Right lobe of liver (tissue), 6 donors: ENCODE measurements around the gene PSMD14. TPM values are rescaled to one million over a fixed set of nuclear protein-coding genes. Genes with fewer than 3 reads are reported as not detected.

ENCODE experiments used
- ATAC-seq, 4 donors: fragments of 200-7000 bp; cut with Tn5 transposase; one replicate each; pipeline ENCODE4 v1.9.1; 2020; ENCODE audit warnings: mild to moderate bottlenecking in 4 of 4, moderate library complexity in 4 of 4
- DNase-seq, 3 donors: peaks; one replicate each; pipeline ENCODE4 v3.0.0-alpha.2; 2020
- H3K27ac ChIP-seq, 3 donors: fragments of 200-600 bp; one replicate each; pipeline ENCODE4 v1.8.0; 2022
- H3K27me3 ChIP-seq, 2 donors: fragments of 200-600 bp; one replicate each; pipeline ENCODE4 v1.8.0; 2022
- H3K36me3 ChIP-seq, 4 donors: fragments of 200-600 bp; sonication (generic) in 1 of 4; one replicate each; pipeline versions ENCODE4 v1.5.1 to v1.8.0; 2017 to 2022; ENCODE audit warnings: control low read depth in 1 of 4
- H3K4me1 ChIP-seq, 4 donors: fragments of 200-600 bp; sonication (generic) in 1 of 4; one replicate each; pipeline versions ENCODE4 v1.5.1 to v1.8.0; 2017 to 2022; ENCODE audit warnings: control low read depth in 1 of 4
- H3K4me3 ChIP-seq, 3 donors: fragments of 200-600 bp; one replicate each; pipeline ENCODE4 v1.8.0; 2022
- H3K9me3 ChIP-seq, 4 donors: fragments of 200-600 bp; sonication (generic) in 1 of 4; one replicate each; pipeline versions ENCODE4 v1.5.1 to v1.8.0; 2017 to 2022; ENCODE audit warnings: control low read depth in 1 of 4
- POLR2A ChIP-seq: fragments of 450-650 bp; IDR thresholded peaks from one replicate; pipeline ENCODE4 v1.6.1; 2017; ENCODE audit warnings: antibody characterized with exemption, mild to moderate bottlenecking
- WGBS: methylation state at CpG from one replicate; pipeline ENCODE4 v1.1.6; 2018; ENCODE audit warnings: low coverage, low lambda C conversion rate; ENCODE audit not compliant: insufficient coverage; ENCODE audit errors: missing lambda C conversion rate; 5-methylcytosine and 5-hydroxymethylcytosine counted together
- intact Hi-C, 2 donors: fragments of 100-400 bp; cut with DNase I; formaldehyde crosslinking; loops; one replicate each; pipeline versions ENCODE4 v1.11.2 to v1.14.1; 2022
- total RNA-seq, 6 experiments: library from RNA; depleted of rRNA in 2 of 6; stranded (reverse); fragments of >200 nt in 2 of 6; fragmentation: NEBNext Ultra II Directional in 3 of 6; extraction: Animal tissue kit (Norgen Biotek cat#: 25700) in 3 of 6; gene quantifications; one replicate each; pipeline versions ENCODE4 v1.1.0 to v1.2.4, GENCODE V29; 2016 to 2023
- TF ChIP-seq, protein P1 (sequence below), 4 donors: fragments of 200-600 bp in 3 of 4; fragments of 450-650 bp in 1 of 4; IDR thresholded peaks; one replicate each; pipeline versions ENCODE4 v1.5.1 to v1.8.0; 2016 to 2022; ENCODE audit warnings: antibody characterized with exemption in 4 of 4, mild to moderate bottlenecking in 2 of 4
- donor health status: DM: no; HTN: yes; CAD: no.
- donor health status: DM: no; HTN: no; CAD: no.
- donor health status: DM: no; HTN: no; CAD: no.
- donor health status: DM: no; HTN: yes; CAD: no.
- donor health status: DM: no; HTN: yes; CAD: no.

PSMD14 gene
- total RNA-seq, 6 experiments from 2014 or later, result 18.7 to 61.8 (median 24.9) TPM

DNA sequence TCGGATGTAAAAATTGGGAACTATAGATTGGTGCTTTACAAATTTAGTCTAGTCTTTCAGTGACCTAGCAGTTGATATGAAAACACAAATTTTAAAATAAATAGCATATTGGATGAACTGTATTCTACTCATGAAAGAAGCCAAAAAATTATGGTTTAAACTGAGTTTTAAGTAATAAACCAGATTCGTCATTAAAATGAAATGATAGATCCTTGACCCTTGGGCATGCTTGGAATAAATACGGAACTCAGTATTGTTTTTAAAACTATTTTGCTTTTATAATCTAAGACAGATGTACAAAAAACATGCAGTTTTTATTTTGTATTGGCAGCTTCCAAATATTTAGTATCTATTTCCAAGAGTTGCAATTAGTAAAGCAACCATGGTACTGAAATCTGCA lies 73.3 kb downstream of the PSMD14 start:
- Histone ChIP-seq H3K4me3 (no peak overlapping the region), H3K4me1 (no peaks in the 10 kb centered on the region), H3K27ac (no peak overlapping the region), H3K27me3 (no peaks in the 10 kb centered on the region), H3K36me3 (no peaks in the 10 kb centered on the region), H3K9me3 (no peaks in the 10 kb centered on the region)
- no peak for DNase-seq
- 93% methylated on average over 3 of the region's 3 CpGs for WGBS
- no peak for TF ChIP-seq POLR2A
- TF ChIP-seq, protein P1, sequence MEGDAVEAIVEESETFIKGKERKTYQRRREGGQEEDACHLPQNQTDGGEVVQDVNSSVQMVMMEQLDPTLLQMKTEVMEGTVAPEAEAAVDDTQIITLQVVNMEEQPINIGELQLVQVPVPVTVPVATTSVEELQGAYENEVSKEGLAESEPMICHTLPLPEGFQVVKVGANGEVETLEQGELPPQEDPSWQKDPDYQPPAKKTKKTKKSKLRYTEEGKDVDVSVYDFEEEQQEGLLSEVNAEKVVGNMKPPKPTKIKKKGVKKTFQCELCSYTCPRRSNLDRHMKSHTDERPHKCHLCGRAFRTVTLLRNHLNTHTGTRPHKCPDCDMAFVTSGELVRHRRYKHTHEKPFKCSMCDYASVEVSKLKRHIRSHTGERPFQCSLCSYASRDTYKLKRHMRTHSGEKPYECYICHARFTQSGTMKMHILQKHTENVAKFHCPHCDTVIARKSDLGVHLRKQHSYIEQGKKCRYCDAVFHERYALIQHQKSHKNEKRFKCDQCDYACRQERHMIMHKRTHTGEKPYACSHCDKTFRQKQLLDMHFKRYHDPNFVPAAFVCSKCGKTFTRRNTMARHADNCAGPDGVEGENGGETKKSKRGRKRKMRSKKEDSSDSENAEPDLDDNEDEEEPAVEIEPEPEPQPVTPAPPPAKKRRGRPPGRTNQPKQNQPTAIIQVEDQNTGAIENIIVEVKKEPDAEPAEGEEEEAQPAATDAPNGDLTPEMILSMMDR (IDR thresholded peaks at IDR 0.05), result no peak
- ATAC-seq, result no peak
- intact Hi-C loops, result no loop called here

DNA sequence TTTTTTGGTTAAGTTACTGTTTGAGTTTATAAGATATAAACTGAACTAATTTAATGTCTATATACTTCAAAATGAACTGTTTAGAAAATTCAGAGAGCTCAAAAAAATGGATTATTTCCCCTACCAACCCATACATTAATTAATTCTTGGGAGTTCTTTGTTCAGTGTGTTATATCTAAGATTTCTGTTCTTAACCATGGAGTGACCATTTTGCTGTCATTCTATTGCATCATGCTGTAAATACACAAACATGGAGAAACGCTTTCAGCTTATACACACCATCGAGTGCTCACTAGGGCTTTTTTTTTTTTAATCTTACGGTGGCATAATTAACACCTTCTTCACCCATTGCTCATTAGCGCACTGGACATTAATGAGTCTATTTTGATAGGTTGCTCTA lies 74.5 kb downstream of the PSMD14 start:
- no peaks in the 10 kb centered on the region for H3K4me1 ChIP-seq
- H3K36me3 ChIP-seq, result no peaks in the 10 kb centered on the region
- 89% methylated on average over 4 of the region's 4 CpGs for WGBS
- H3K27ac ChIP-seq, result no peak overlapping the region
- ATAC-seq (no peak), DNase-seq (no peak)
- no peaks in the 10 kb centered on the region for H3K9me3 ChIP-seq
- intact Hi-C loops, result no loop called here
- H3K27me3 ChIP-seq, result no peaks in the 10 kb centered on the region
- no peak overlapping the region for H3K4me3 ChIP-seq
- no peak for TF ChIP-seq POLR2A
- TF ChIP-seq, protein P1 (IDR thresholded peaks at IDR 0.05), result no peak

DNA sequence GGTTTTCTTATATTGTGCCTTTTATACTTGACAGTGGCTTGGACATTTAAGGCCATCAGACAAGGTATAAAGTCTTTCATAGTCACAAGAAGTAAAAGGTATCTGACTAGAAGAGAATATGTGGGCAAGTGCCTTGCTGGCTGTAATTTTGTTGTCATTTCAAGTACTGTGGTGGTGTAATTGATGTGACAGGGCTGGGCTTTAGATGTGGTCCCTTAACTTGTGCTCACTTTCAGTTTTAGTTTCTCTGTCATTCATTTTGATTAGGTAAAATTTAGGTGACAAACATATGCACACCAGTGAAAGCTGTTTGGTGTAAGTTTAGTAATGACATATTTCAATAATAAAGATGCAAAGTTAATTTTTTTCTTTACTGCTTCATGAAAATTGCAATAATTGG lies 76.6 kb downstream of the PSMD14 start:
- Histone ChIP-seq H3K4me3 (no peak overlapping the region), H3K9me3 (no peaks in the 10 kb centered on the region), H3K27ac (no peak overlapping the region), H3K27me3 (no peaks in the 10 kb centered on the region), H3K4me1 (no peaks in the 10 kb centered on the region), H3K36me3 (no peaks in the 10 kb centered on the region)
- no peak for TF ChIP-seq POLR2A
- TF ChIP-seq, protein P1 (IDR thresholded peaks at IDR 0.05), result no peak
- DNase-seq, result no peak
- intact Hi-C loops, result no loop called here
- ATAC-seq, result no peak

DNA sequence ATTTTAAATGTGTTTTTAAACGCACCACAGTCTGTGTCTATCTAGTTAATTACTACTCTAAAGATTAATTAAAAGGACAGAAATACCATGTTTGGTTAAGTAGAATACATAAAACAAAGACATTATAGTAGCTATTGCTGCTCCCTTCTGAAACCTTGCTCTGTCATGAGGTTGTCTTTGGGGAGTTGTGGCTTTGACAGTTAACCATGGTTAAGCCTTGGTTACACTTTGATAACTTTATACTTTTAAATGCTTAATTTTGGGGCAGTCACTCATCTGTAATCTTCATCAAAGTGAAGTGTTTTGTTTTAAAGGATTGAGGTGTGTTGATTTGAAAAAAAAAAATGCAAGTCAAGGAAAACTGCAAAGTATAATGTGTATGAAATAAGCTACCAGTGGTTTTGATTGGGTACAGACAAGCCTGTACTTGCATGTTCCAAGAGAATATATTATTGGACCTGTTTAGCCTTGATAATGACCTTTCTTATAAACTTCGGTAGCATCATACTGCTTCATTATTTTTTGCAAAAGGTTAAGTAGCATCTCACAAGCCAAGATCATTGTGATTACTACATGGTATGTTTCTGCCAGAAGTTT lies 78.1 kb downstream of the PSMD14 start:
- DNase-seq, result no peak
- no peak overlapping the region for H3K4me3 ChIP-seq
- no peaks in the 10 kb centered on the region for H3K36me3 ChIP-seq
- H3K9me3 ChIP-seq, result no peaks in the 10 kb centered on the region
- no peaks in the 10 kb centered on the region for H3K27me3 ChIP-seq
- WGBS, result 92% methylated on average over 2 of the region's 2 CpGs
- TF ChIP-seq, protein P1 (IDR thresholded peaks at IDR 0.05), result no peak
- TF ChIP-seq POLR2A, result no peak
- intact Hi-C loops, result no loop called here
- H3K4me1 ChIP-seq, result no peaks in the 10 kb centered on the region
- no peak for ATAC-seq
- no peak overlapping the region for H3K27ac ChIP-seq
